OCI-LY3 (cell line): Measurements from ENCODE around the gene KCNE4.

Experiments
- EZH2phosphoT487 ChIP-seq: fragments of 200-600 bp; shearing (Covaris generic); IDR thresholded peaks from 2 replicates; pipeline ENCODE4 v1.6.1; 2018; ENCODE audit warnings: antibody characterized with exemption, mixed run types, low read depth
- TF ChIP-seq, protein P1 (sequence below): fragments of 200-600, 300-600 bp; sonication (generic); IDR thresholded peaks from 2 replicates; pipeline ENCODE4 v1.5.1; 2014; ENCODE audit warnings: antibody characterized with exemption, low read length, low read depth

DNA sequence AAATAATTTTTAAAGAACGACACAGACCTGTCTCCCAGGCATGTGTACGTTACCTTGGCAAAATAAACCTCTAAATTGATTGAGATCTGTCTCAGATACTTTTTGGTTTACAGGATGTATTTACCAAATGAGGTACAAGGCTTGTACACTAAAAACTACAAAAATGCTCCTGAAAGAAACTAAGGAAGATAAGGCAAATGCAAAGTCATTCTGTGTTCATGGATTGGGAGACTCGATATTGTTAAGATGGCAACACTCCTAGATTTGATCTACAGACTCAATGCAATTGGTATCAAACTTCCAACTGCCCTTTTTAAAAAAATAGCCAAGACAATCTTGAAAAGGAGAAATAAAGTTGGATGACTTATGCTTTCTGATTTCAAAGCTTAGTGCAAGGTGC is 11.5 kb upstream of the KCNE4 start:
- TF ChIP-seq, protein P1, sequence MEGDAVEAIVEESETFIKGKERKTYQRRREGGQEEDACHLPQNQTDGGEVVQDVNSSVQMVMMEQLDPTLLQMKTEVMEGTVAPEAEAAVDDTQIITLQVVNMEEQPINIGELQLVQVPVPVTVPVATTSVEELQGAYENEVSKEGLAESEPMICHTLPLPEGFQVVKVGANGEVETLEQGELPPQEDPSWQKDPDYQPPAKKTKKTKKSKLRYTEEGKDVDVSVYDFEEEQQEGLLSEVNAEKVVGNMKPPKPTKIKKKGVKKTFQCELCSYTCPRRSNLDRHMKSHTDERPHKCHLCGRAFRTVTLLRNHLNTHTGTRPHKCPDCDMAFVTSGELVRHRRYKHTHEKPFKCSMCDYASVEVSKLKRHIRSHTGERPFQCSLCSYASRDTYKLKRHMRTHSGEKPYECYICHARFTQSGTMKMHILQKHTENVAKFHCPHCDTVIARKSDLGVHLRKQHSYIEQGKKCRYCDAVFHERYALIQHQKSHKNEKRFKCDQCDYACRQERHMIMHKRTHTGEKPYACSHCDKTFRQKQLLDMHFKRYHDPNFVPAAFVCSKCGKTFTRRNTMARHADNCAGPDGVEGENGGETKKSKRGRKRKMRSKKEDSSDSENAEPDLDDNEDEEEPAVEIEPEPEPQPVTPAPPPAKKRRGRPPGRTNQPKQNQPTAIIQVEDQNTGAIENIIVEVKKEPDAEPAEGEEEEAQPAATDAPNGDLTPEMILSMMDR = no peak
- no peak for TF ChIP-seq EZH2phosphoT487
